ENCODE results near the gene JADE2.

DNA sequence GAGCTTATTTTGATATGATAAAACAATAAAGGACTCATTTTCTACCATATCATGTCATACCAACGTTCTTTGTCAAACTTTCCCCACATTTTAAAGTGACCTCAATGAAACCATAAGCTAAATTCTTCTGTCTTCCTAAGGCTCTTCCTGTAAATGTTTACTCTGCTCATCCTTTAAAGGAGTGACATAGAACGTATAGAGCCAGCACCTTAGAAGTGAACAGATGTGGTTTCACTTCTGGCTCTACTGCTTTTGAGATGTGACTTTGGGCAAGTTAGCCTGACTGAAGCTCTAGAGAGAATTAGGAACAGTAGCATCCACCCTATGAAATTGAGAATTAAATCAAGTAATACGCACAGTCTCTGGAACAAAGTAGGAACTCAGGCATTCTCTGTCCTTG, 83.1 kb downstream of the JADE2 start:
- TF ChIP-seq POLR2A (IDR thresholded peaks at IDR 0.05; ENCODE audit: control extremely low read depth in 1 of 2, low read depth in 2 of 2, low read length in 2 of 2), result no peak
- TF ChIP-seq SIN3A (conservative IDR thresholded peaks at IDR 0.05 in 1 of 2, IDR thresholded peaks at IDR 0.05 in 1 of 2; ENCODE audit: low read depth in 1 of 2, low read length in 2 of 2), result no peak
- no peak for TF ChIP-seq ASH2L (IDR thresholded peaks at IDR 0.05; ENCODE audit: low read length)
- TF ChIP-seq, protein P1, sequence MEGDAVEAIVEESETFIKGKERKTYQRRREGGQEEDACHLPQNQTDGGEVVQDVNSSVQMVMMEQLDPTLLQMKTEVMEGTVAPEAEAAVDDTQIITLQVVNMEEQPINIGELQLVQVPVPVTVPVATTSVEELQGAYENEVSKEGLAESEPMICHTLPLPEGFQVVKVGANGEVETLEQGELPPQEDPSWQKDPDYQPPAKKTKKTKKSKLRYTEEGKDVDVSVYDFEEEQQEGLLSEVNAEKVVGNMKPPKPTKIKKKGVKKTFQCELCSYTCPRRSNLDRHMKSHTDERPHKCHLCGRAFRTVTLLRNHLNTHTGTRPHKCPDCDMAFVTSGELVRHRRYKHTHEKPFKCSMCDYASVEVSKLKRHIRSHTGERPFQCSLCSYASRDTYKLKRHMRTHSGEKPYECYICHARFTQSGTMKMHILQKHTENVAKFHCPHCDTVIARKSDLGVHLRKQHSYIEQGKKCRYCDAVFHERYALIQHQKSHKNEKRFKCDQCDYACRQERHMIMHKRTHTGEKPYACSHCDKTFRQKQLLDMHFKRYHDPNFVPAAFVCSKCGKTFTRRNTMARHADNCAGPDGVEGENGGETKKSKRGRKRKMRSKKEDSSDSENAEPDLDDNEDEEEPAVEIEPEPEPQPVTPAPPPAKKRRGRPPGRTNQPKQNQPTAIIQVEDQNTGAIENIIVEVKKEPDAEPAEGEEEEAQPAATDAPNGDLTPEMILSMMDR (IDR thresholded peaks at IDR 0.05; ENCODE audit: control extremely low read depth in 1 of 3, insufficient read depth in 1 of 3, low read depth in 1 of 3, low read length in 3 of 3), result no peak
- no peak for TF ChIP-seq POU5F1 (IDR thresholded peaks at IDR 0.05; ENCODE audit: low read depth, low read length)
- TF ChIP-seq CHD1 (IDR thresholded peaks at IDR 0.05; ENCODE audit: low read depth, low read length), result no peak
- TF ChIP-seq, protein P2, sequence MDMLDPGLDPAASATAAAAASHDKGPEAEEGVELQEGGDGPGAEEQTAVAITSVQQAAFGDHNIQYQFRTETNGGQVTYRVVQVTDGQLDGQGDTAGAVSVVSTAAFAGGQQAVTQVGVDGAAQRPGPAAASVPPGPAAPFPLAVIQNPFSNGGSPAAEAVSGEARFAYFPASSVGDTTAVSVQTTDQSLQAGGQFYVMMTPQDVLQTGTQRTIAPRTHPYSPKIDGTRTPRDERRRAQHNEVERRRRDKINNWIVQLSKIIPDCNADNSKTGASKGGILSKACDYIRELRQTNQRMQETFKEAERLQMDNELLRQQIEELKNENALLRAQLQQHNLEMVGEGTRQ (IDR thresholded peaks at IDR 0.05; ENCODE audit: low read length), result no peak
- no peak for TF ChIP-seq KDM1A (IDR thresholded peaks at IDR 0.05; ENCODE audit: borderline replicate concordance, low read length)
- no peak for TF ChIP-seq GABPA (IDR thresholded peaks at IDR 0.05; ENCODE audit: borderline replicate concordance, insufficient read depth, low read length)
- TF ChIP-seq EZH2 (IDR thresholded peaks at IDR 0.05; ENCODE audit: low read depth, low read length, severe bottlenecking), result no peak

Measured in H1 (cell line).